HepG2 (cell line): ENCODE measurements around the gene IRF4. TPM values are rescaled to one million over a fixed set of nuclear protein-coding genes. Genes with fewer than 3 reads are reported as not detected.

Experiments
- CBX5 ChIP-seq: sonication (generic); formaldehyde crosslinking; IDR thresholded peaks from 2 replicates; pipeline ENCODE4 v1.4.0; 2020; ENCODE audit warnings: missing genetic modification reagents, borderline replicate concordance
- CENPBD1 ChIP-seq: sonication (generic); formaldehyde crosslinking; IDR thresholded peaks from 2 replicates; pipeline ENCODE4 v1.8.0; 2022; ENCODE audit warnings: missing genetic modification reagents, low read depth, mild to moderate bottlenecking, borderline replicate concordance
- CTCF ChIP-seq: sonication (generic); formaldehyde crosslinking; IDR thresholded peaks from 2 replicates; pipeline ENCODE4 v1.5.0; 2020; ENCODE audit warnings: mild to moderate bottlenecking, missing genetic modification reagents, moderate library complexity
- FOXK1 ChIP-seq: sonication (generic); formaldehyde crosslinking; IDR thresholded peaks from 2 replicates; pipeline ENCODE4 v1.4.0; 2020; ENCODE audit warnings: low read depth, missing genetic modification reagents, borderline replicate concordance
- NFKB2 ChIP-seq: sonication (generic); formaldehyde crosslinking; IDR thresholded peaks from 2 replicates; pipeline ENCODE4 v1.4.0; 2020; ENCODE audit warnings: missing genetic modification reagents, borderline replicate concordance
- NFYB ChIP-seq: sonication (generic); formaldehyde crosslinking; IDR thresholded peaks from 2 replicates; pipeline ENCODE4 v1.4.0; 2020; ENCODE audit warnings: missing genetic modification reagents
- NR1H2 ChIP-seq: sonication (generic); formaldehyde crosslinking; IDR thresholded peaks from 2 replicates; pipeline ENCODE4 v1.8.1; 2022; ENCODE audit warnings: low read depth, missing genetic modification reagents, borderline replicate concordance
- PHF20 ChIP-seq: sonication (generic); formaldehyde crosslinking; IDR thresholded peaks from 2 replicates; pipeline ENCODE4 v1.5.0; 2020; ENCODE audit warnings: mild to moderate bottlenecking, missing genetic modification reagents
- RXRA ChIP-seq: sonication (generic); formaldehyde crosslinking; IDR thresholded peaks from 2 replicates; pipeline ENCODE4 v1.5.1; 2020; ENCODE audit warnings: missing genetic modification reagents
- TCF7 ChIP-seq: sonication (generic); IDR thresholded peaks from 2 replicates; pipeline ENCODE4 v1.6.1; 2016; ENCODE audit warnings: antibody characterized with exemption, low read depth
- YY1 ChIP-seq: IDR thresholded peaks from 2 replicates; pipeline ENCODE4 v1.6.1; 2011; ENCODE audit warnings: low read length, low read depth, moderate library complexity, mild to moderate bottlenecking; ENCODE audit not compliant: insufficient read depth, insufficient replicate concordance
- ZNF143 ChIP-seq: sonication (generic); formaldehyde crosslinking; IDR thresholded peaks from 2 replicates; pipeline ENCODE4 v1.4.0; 2020; ENCODE audit warnings: missing genetic modification reagents
- ZNF160 ChIP-seq: sonication (generic); formaldehyde crosslinking; IDR thresholded peaks from 2 replicates; pipeline ENCODE4 v1.8.0; 2022; ENCODE audit warnings: mild to moderate bottlenecking, inconsistent platforms, missing genetic modification reagents
- ZNF230 ChIP-seq: sonication (generic); formaldehyde crosslinking; IDR thresholded peaks from 2 replicates; pipeline ENCODE4 v1.4.0; 2020; ENCODE audit warnings: mild to moderate bottlenecking, missing genetic modification reagents
- ZNF329 ChIP-seq: sonication (generic); formaldehyde crosslinking; IDR thresholded peaks from 2 replicates; pipeline ENCODE4 v1.9.0; 2021; ENCODE audit warnings: low read depth, mild to moderate bottlenecking, missing genetic modification reagents
- ZNF510 ChIP-seq: sonication (generic); formaldehyde crosslinking; IDR thresholded peaks from 2 replicates; pipeline ENCODE4 v1.4.0; 2020; ENCODE audit warnings: low read depth, mild to moderate bottlenecking, missing genetic modification reagents
- ZNF543 ChIP-seq: sonication (generic); formaldehyde crosslinking; IDR thresholded peaks from 2 replicates; pipeline ENCODE4 v1.4.0; 2020; ENCODE audit warnings: mild to moderate bottlenecking, missing genetic modification reagents
- ZNF891 ChIP-seq: sonication (generic); formaldehyde crosslinking; IDR thresholded peaks from 2 replicates; pipeline ENCODE4 v1.5.0; 2020; ENCODE audit warnings: mild to moderate bottlenecking, missing genetic modification reagents
- polyA plus RNA-seq, 8 experiments: library from polyadenylated mRNA; depleted of rRNA in 3 of 8; stranded (reverse) in 7 of 8; unstranded in 1 of 8; fragments of >200 nt; fragmentation: Illumina TruSeq in 4 of 8; extraction: Trizol in 4 of 8; gene quantifications; 2 replicates each; pipeline versions ENCODE4 v1.2.1 to v1.2.3, GENCODE V29; 2011 to 2016; ENCODE audit warnings: low read depth in 4 of 8, missing spikeins in 1 of 8, mixed read lengths in 1 of 8; ENCODE audit not compliant: insufficient read depth in 1 of 8
- total RNA-seq, 5 experiments: library from RNA; depleted of rRNA; stranded (reverse); fragments of >200 nt; fragmentation: Illumina TruSeq; extraction: Trizol; gene quantifications; 2 replicates each; pipeline ENCODE4 v1.2.3, GENCODE V29; 2016; ENCODE audit warnings: low read depth in 1 of 5
- TF ChIP-seq, protein P1 (sequence below): sonication (generic); formaldehyde crosslinking; IDR thresholded peaks from 2 replicates; pipeline ENCODE4 v1.4.0; 2020; ENCODE audit warnings: missing genetic modification reagents, borderline replicate concordance
- TF ChIP-seq, protein P2 (sequence below): sonication (generic); formaldehyde crosslinking; IDR thresholded peaks from 2 replicates; pipeline ENCODE4 v1.8.1; 2023; ENCODE audit warnings: mild to moderate bottlenecking, missing genetic modification reagents, borderline replicate concordance
- TF ChIP-seq, protein P3 (sequence below): sonication (generic); formaldehyde crosslinking; IDR thresholded peaks from 2 replicates; pipeline ENCODE4 v1.5.0; 2020; ENCODE audit warnings: mild to moderate bottlenecking, missing genetic modification reagents, borderline replicate concordance
- TF ChIP-seq, protein P4 (sequence below): sonication (generic); formaldehyde crosslinking; IDR thresholded peaks from 2 replicates; pipeline ENCODE4 v1.4.0; 2020; ENCODE audit warnings: mild to moderate bottlenecking, low read depth, missing genetic modification reagents

IRF4 gene
- total and polyA plus RNA-seq, 2 of the 13 experiments (the other 11 are each of a cell fraction or from before 2014, with no cell fraction given): 0.07 to 0.09 TPM

GRCh38 chr6:401239-401993 is 9.9 kb downstream of the IRF4 start (continued):
- TF ChIP-seq, protein P1, sequence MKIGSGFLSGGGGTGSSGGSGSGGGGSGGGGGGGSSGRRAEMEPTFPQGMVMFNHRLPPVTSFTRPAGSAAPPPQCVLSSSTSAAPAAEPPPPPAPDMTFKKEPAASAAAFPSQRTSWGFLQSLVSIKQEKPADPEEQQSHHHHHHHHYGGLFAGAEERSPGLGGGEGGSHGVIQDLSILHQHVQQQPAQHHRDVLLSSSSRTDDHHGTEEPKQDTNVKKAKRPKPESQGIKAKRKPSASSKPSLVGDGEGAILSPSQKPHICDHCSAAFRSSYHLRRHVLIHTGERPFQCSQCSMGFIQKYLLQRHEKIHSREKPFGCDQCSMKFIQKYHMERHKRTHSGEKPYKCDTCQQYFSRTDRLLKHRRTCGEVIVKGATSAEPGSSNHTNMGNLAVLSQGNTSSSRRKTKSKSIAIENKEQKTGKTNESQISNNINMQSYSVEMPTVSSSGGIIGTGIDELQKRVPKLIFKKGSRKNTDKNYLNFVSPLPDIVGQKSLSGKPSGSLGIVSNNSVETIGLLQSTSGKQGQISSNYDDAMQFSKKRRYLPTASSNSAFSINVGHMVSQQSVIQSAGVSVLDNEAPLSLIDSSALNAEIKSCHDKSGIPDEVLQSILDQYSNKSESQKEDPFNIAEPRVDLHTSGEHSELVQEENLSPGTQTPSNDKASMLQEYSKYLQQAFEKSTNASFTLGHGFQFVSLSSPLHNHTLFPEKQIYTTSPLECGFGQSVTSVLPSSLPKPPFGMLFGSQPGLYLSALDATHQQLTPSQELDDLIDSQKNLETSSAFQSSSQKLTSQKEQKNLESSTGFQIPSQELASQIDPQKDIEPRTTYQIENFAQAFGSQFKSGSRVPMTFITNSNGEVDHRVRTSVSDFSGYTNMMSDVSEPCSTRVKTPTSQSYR (CRISPR knock-in tag): no peak
- TF ChIP-seq TCF7 (no peak), FOXK1 (CRISPR knock-in tag) (no peak), ZNF510 (CRISPR knock-in tag) (no peak), NR1H2 (CRISPR knock-in tag) (no peak), CBX5 (CRISPR knock-in tag) (no peak), CTCF (peak; percentile 32), ZNF891 (CRISPR knock-in tag) (no peak), ZNF329 (CRISPR knock-in tag) (no peak), RXRA (CRISPR knock-in tag) (peak; percentile 24; the same call in 1 of the 2 replicates), CENPBD1 (CRISPR knock-in tag) (no peak), NFYB (CRISPR knock-in tag) (no peak), PHF20 (CRISPR knock-in tag) (no peak), ZNF143 (CRISPR knock-in tag) (no peak), ZNF160 (no peak), YY1 (no peak), ZNF230 (no peak), ZNF543 (CRISPR knock-in tag) (no peak), NFKB2 (no peak)
- TF ChIP-seq, protein P2, sequence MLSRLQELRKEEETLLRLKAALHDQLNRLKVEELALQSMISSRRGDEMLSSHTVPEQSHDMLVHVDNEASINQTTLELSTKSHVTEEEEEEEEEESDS (CRISPR knock-in tag): no peak
- TF ChIP-seq, protein P3, sequence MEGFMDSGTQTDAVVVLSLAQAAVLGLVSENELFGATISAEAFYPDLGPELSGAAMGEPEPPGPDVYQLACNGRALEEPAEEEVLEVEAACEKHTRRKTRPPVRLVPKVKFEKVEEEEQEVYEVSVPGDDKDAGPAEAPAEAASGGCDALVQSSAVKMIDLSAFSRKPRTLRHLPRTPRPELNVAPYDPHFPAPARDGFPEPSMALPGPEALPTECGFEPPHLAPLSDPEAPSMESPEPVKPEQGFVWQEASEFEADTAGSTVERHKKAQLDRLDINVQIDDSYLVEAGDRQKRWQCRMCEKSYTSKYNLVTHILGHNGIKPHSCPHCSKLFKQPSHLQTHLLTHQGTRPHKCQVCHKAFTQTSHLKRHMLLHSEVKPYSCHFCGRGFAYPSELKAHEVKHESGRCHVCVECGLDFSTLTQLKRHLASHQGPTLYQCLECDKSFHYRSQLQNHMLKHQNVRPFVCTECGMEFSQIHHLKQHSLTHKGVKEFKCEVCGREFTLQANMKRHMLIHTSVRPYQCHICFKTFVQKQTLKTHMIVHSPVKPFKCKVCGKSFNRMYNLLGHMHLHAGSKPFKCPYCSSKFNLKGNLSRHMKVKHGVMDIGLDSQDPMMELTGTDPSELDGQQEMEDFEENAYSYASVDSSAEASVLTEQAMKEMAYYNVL: no peak
- TF ChIP-seq, protein P4, sequence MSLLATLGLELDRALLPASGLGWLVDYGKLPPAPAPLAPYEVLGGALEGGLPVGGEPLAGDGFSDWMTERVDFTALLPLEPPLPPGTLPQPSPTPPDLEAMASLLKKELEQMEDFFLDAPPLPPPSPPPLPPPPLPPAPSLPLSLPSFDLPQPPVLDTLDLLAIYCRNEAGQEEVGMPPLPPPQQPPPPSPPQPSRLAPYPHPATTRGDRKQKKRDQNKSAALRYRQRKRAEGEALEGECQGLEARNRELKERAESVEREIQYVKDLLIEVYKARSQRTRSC (CRISPR knock-in tag): no peak
